GM21515 (cell line): ENCODE results near the gene LGALS7.
"Not testable (repeated sequence)": the region's sequence is repeated elsewhere in the genome, so short reads cannot be mapped to it uniquely, and the experiment has no call there.

Experiments used
- ATAC-seq: cut with Tn5 transposase; IDR thresholded peaks from one replicate; pipeline ENCODE4 v1.9.1; 2021; ENCODE audit not compliant: unreplicated experiment

Gene LGALS7

DNA sequence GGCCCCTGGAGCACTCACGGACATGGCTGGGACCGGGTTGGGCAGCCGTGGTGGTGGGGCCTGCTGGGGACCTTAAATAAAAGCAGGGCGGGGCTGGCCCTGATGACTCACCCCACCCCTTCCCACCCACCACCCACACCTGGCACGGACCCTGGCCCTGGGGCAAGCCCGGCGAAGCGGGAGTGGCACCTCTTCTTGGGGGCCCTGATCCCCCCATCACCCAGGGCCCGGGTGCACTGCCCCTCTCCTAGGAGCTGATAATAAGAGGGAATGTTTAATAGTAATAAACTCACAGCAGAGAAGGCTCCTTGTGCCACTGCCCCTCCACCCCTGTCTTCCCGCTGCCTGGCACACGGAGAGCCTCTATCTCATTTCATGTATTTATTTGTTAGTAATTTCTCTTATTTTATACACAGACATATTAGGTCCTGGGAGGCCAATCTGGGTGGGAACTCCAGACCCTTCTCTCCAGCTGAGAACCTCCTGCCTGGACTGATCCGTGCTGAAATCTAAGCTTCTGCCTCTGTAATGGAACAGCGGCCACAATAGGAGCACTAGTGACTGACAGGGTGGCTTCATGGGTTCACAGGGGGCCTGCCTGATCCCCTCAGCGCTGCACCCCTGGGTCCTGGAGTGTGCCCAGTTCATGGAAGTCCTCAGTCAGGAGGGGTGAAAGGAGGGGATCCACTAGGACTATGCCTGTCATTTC lies at the start of gene LGALS7:
TSS of gene LGALS7 (minus strand) at position 49 of the 709 bp plus-strand sequence. CDS start at position 24, 25 bp downstream.
- ATAC-seq = no peak

DNA sequence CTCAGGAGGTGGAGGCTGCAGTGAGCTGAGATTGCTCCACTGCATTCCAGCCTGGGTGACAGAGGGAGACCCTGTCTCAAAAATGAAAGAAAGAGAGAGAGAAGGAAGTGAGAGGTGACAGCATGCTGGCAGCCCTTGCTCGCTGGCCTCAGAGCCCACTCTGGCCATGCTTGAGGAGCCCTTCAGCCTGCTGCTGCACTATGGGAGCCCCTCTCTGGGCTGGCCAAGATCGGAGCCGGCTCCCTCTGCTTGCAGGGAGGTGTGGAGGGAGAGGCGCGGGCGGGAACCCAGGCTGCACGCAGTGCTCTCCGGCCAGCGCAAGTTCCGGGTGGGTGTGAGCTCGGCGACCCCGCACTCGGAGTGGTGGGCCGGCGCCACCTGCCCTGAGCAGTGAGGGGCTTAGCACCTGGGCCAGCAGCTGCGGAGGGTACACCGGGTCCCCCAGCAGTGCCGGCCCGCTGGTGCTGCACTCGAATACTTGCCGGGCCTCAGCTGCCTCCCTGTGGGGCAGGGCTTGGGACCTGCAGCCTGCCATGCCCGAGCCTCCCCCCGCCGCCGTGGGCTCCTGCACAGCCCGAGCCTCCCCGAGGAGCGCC lies 48.0 kb upstream of the LGALS7 start:
- ATAC-seq = not testable (repeated sequence)

DNA sequence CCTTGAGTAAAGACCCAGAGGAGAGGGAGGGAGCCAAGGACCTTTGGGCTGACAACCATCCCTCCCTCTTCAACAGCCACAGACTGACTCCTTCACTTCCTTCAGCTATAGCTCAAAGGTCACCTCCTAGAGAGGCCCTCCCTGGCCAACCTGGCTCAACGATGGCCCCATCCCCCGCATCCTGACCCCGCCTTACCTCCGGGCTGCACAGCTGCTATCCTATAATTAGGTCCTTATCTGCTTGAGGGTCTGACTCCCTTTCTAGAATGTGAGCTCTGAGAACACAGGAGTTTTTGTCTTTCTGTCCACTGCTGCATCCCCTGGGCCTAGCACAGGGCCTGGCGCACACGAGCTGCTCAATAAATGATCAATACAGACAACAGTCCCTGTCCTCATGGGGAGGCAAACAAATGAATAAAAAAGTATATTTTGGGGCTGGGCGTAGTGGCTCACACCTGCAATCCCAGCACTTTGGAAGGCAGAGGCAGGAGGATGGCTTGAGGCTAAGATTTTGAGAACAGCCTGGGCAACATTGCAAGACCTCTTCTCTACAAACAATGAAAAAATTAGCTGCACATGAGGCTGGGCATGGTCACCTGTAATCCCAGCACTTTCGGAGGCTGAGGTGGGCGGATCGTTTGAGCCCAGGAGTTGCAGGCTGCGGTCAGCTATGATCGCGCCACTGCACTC lies 46.1 kb upstream of the LGALS7 start:
- no peak for ATAC-seq

DNA sequence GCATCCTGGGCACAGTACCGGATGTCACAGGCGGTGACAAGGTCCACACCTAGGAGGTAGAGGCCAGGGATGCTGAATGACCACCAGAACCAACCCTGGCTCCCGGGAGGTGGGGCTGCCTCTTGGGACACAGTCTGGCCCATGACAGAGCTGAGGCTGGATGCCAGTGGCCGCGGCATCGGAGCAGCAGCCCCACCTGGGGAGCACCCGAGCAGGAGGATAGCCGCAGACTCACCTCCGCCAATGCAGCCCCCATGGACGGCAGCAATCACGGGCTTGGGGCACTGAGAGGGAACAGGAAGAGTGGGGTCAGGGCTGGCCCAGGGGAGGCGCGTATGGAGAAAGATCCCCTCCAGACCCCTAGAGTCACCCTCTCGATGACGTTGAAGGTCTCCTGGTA lies 43.8 kb upstream of the LGALS7 start:
- no peak for ATAC-seq

DNA sequence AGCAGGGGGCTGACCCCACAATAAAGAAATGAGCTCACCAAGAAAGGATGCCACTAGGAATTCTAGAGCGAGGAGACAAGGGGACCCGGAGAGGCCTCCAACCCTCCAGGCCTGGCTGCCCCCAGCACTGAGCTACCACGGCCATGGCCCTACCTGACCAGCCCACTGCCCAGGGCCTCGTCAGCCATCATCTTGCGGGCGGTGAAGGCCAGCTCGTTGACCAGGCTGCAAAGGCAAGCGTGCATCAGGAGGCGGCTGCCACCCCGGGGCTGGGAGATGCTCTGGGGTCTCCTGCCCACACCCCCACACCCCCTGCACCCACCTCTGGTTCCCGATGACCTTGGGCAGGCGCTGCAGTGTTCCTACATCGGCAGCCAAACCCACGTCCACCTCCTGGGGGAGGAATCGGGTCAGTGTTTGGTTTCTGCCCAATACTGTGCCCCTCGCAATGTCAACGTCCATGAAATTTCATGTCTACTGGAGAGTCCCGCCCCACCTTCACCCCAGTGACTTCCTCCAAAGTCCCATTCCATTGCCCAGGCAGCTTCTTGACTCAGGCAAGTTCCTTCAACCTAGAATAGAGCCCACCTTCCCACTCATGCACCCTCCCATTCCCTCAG lies 42.9 kb upstream of the LGALS7 start:
- no peak for ATAC-seq

DNA sequence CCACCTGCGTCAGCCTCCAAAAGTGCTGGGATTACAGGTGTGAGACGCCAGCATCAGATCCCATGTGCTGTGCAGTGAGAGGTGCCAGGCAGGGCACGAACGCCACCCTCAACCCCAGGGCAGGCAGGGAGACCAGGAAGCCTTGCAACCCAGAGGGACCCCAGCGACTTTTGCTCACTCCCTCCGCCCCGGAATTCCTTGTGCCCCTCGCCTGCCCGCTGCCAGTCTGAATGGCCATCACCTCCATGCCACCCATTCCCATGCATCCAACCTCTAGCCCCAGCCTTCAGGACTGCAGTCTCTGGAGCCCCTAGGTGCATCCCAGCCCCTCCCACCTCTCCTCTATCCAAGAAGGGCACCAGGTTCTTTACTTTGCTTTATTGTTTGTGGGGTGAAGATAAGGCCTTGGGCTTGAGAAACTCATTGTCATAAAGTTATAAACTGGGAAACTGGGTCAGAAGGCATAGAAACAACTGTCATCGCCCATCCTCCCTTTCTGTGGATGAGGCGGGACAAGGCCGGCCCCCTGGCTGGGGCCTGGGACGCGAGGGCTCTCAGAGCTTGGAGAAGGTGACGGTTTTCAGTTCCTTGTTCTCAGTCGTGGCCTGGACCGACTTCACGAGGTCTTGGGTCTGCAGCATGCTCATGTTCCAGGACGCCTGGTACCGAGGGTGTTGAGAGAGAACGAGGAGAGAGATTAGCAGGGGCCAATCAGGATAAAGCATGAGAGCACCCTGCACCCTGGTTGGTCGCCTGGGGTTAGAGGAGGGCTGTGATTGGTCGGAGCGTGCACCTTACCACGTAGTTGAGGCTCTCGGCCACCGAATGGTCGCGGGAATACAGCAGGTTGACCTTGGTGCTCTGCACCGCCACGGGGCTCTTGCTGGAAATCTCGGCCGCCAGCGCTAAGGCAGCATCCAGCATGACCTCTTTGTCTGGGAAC lies 42.0 kb upstream of the LGALS7 start:
- no peak for ATAC-seq

DNA sequence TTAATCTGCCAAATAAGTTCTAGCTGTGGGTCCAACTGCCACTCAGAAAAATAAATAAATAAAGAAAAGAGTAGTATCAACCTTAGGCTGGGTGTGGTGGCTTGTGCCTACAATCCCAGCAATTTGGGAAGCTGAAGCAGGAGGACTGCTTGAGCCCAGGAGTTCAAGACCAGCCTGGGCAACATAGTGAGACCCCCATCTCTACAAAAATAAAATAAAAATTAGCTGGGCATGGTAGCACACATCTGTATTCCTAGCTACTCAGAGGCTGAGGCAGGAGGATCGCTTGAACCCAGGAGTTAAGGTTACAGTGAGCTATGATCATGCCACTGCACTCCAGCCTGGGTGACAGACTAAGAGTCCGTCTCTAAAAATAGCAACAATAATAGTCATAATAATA lies 40.6 kb upstream of the LGALS7 start:
- not testable (repeated sequence) for ATAC-seq

- no peak for ATAC-seq
Observed at GRCh38 chr19:38813323-38813722, 40.0 kb upstream of the LGALS7 start.

GRCh38 chr19:38812841-38813320 lies 39.6 kb upstream of the LGALS7 start, which contains the start of gene LGALS4:
TSS of gene LGALS4 (minus strand) at chr19:38812945. CDS start at chr19:38812886, 59 bp downstream.
- no peak for ATAC-seq

DNA sequence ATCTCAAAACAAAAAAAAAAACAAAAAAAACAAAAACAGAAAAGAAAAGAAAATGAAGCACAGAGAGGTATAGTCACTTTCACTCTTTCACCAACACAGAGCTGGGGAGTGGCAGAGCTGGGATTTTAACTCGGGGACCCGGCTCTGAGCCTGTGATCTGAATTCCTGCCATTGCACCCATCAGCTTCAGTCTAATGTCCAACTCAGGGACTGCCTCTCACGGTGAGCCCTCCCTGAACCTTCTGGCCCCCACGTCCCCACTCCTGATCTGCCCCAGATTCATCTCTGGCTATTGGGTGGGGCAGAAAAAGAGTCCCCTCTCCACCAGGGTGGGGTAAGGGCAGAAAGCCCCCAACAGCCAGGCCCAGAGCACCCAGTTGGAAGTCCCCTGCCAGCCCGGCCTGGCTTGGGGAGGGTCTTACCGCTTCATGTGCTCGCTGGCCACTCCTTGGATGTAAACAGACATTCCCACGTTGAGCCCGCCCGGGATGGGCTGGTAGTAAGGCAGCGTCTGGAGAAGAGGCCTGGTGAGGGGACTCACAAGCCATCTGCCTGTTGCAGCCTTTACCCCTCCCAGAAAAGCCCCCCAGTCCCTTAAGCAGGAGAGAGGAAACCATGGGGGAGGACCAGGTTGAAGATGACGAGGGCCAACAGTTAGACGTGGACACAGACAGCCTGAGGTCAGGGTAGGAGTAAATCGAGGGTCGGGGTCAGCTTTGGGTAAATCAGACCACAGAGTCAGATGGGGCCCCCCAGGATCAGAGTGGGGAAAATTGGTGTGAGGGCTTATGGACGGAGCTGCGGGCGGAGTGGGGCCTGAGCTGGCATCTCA lies 38.9 kb upstream of the LGALS7 start:
- no peak for ATAC-seq

DNA sequence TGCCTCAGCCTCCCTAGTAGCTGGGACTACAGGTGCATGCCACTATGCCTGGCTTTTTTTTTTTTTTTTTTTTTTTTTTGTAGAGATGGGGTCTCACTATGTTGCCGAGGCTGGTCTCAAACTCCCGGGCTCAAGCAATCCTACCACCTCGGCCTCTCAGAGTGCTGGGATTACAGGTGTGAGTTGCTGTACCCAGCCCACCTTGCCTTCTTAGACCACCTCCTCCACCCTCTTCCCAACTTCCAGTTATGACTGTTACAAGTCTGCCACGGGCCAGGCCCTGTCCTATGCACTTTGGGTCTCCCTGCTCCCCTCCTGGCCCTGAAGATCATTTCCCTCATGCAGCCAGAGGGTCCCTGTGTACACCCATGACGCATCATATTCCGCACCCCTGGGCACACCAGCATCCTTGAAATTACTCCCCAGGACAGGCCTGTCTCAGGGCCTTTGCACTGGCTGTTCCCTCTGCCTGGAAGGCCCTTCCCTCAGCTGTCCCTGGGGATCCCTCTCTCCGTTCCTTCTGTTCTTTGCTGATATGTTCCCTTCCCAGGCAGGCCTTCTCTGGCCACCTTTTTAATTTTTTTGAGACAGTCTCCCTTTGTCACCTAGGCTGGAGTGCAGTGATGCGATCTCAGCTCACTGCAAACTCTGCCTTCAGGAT lies 36.4 kb upstream of the LGALS7 start:
- ATAC-seq = no peak

- no peak for ATAC-seq
Observed at GRCh38 chr19:38808741-38809140, 35.4 kb upstream of the LGALS7 start.

DNA sequence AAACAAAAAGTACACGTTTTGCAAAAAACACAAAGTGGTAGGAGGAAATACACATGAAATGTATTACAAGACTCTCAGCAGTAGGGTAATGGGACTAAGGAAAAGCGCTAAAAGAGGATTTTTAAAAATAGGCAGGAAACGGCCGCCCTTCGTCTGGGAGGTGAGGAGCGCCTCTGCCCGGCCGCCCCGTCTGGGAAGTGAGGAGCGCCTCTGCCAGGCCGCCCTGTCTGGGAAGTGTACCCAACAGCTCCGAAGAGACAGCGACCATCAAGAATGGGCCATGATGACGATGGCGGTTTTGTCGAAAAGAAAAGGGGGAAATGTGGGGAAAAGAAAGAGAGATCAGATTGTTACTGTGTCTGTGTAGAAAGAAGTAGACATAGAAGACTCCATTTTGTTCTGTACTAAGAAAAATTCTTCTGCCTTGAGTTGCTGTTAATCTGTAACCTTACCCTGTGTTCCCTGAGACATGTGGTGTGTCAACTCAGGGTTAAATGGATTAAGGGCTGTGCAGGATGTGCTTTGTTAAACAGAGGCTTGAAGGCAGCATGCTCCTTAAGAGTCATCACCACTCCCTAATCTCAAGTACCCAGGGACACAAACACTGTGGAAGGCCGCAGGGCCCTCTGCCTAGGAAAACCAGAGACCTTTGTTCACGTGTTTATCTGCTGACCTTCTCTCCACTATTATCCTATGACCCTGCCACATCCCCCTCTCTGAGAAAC lies 34.2 kb upstream of the LGALS7 start:
- not testable (repeated sequence) for ATAC-seq

GRCh38 chr19:38806371-38806770 lies 33.1 kb upstream of the LGALS7 start:
- ATAC-seq = no peak

- ATAC-seq = no peak
Observed at GRCh38 chr19:38805180-38805579, 31.9 kb upstream of the LGALS7 start.

DNA sequence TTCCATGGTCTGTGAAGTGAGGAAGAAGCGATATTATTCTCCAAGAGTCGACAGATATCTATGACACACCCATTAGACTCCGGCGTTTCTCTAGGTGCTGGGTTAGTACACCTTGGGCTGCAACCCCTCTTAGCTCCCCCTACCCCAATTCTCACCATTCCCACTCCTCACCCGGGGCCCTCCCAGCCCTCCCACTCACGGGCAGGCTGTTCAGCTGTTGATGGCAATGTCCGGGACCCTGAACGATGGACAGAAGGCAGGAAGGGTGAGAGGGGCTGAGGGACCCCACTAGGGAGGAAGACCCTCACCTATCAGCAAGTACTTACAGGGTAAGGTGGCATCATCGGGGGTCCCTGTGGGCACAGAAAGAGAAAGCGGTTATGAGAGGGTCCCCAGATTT lies 30.2 kb upstream of the LGALS7 start:
- ATAC-seq = no peak

DNA sequence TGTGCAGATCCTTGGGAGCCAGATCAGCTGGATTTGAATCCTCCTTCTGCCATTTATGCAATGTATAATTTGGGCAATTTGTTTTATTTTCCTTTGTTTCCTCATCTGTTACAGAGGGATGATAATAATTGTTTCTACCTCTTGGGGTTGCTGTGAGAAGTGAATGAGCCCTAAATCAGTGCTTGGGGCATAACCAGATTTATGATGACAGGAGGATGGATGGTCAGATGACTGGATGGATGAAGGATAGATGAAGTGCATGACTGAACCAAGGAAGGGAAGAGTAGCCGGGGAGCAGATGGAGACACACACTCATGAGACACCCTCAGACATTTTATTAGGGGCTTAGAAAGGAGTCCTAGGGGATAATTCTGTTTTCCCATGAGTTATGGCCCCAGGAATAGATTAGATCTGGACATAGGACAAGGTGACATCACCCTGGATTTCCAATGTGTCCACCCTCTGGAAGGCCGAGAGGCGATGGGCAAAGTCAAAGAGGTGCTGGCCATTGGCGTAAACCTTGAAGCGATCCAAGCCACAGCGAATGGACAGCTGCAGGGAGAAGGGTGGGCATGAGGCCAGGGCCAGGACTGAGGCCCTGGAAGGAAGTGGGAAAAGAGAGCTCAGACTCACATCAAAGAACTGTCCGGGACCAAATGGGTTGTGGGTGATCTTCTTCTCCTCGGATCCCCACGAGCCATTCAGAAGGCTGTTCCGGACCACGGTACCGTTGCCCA lies 28.2 kb upstream of the LGALS7 start:
- no peak for ATAC-seq
